Measurements from ENCODE around the gene HSPA8.
"Not testable (repeated sequence)": the region's sequence is repeated elsewhere in the genome, so short reads cannot be mapped to it uniquely, and the experiment has no call there.

HSPA8 gene

GRCh38 chr11:123069908-123070821, 8.2 kb upstream of the HSPA8 start:
- DNase-seq = no peak

- DNase-seq = no peak
These were observed 3.7 kb upstream of the HSPA8 start for GRCh38 chr11:123065621-123066020.

- no peak for DNase-seq
These were observed 2.1 kb upstream of the HSPA8 start for GRCh38 chr11:123063826-123064657.

GRCh38 chr11:123062892-123063825, 1.2 kb upstream of the HSPA8 start:
- no peak for DNase-seq

GRCh38 chr11:123062158-123062891, 389 bp upstream of the HSPA8 start:
- DNase-seq = peak; percentile 100

- no peak for DNase-seq
These were observed 1.5 kb downstream of the HSPA8 start for GRCh38 chr11:123060277-123061000.

GRCh38 chr11:123059041-123059920, 2.7 kb downstream of the HSPA8 start:
- not testable (repeated sequence) for DNase-seq

GRCh38 chr11:123057661-123058305, 4.2 kb downstream of the HSPA8 start:
- no peak for DNase-seq

GRCh38 chr11:123056835-123057491, 5.0 kb downstream of the HSPA8 start:
- no peak for DNase-seq

- DNase-seq = no peak
These were observed 6.6 kb downstream of the HSPA8 start for GRCh38 chr11:123055191-123055901.

GRCh38 chr11:123054301-123055065, 7.5 kb downstream of the HSPA8 start:
- no peak for DNase-seq

- no peak for DNase-seq
These were observed 8.8 kb downstream of the HSPA8 start for GRCh38 chr11:123052901-123053721.

GRCh38 chr11:123051634-123052033, 10.3 kb downstream of the HSPA8 start:
- no peak for DNase-seq

GRCh38 chr11:123051146-123051545, 10.8 kb downstream of the HSPA8 start:
- no peak for DNase-seq

- no peak for DNase-seq
These were observed 14.0 kb downstream of the HSPA8 start for GRCh38 chr11:123047947-123048293.

- DNase-seq = no peak
These were observed 14.5 kb downstream of the HSPA8 start for GRCh38 chr11:123047266-123047946.
